IPS-NIHi7 (cell line): ENCODE results near the gene TRIM65.
"Not testable (repeated sequence)": the region's sequence is repeated elsewhere in the genome, so short reads cannot be mapped to it uniquely, and the experiment has no call there.

Experiments
- DNase-seq: peaks from one replicate; pipeline ENCODE4 v3.0.0; 2012; ENCODE audit warnings: mixed read lengths; ENCODE audit errors: extremely low spot score

Gene TRIM65

GRCh38 chr17:75897160-75898019, 639 bp upstream of the TRIM65 start:
- DNase-seq = peak; percentile 47

- DNase-seq = peak; percentile 64
Measured at GRCh38 chr17:75895370-75896155, 1.2 kb downstream of the TRIM65 start.

- DNase-seq = no peak
Measured at GRCh38 chr17:75894049-75894733, 2.6 kb downstream of the TRIM65 start.

- no peak for DNase-seq
Measured at GRCh38 chr17:75893305-75894048, 3.3 kb downstream of the TRIM65 start.

GRCh38 chr17:75892556-75893224, 4.1 kb downstream of the TRIM65 start:
- no peak for DNase-seq

- DNase-seq = no peak
Measured at GRCh38 chr17:75891605-75892555, 4.9 kb downstream of the TRIM65 start.

- no peak for DNase-seq
Measured at GRCh38 chr17:75891022-75891604, 5.6 kb downstream of the TRIM65 start.

GRCh38 chr17:75889454-75889853, 7.3 kb downstream of the TRIM65 start:
- DNase-seq = no peak

GRCh38 chr17:75888484-75888883, 8.3 kb downstream of the TRIM65 start:
- DNase-seq = no peak

- DNase-seq = not testable (repeated sequence)
Measured at GRCh38 chr17:75885860-75886259, 10.9 kb downstream of the TRIM65 start.

- DNase-seq = no peak
Measured at GRCh38 chr17:75885431-75885830, 11.3 kb downstream of the TRIM65 start.

- no peak for DNase-seq
Measured at GRCh38 chr17:75881678-75882454, 14.9 kb downstream of the TRIM65 start.

GRCh38 chr17:75880266-75880665, 16.5 kb downstream of the TRIM65 start:
- DNase-seq = no peak

- no peak for DNase-seq
Measured at GRCh38 chr17:75878174-75878998, 18.4 kb downstream of the TRIM65 start, which contains the start of gene TRIM47. TSS of gene TRIM47 (minus strand) at chr17:75878581. CDS start at chr17:75878548, 33 bp downstream.

- peak; percentile 77 for DNase-seq
Measured at GRCh38 chr17:75877752-75878173, 19.0 kb downstream of the TRIM65 start.

- no peak for DNase-seq
Measured at GRCh38 chr17:75876938-75877751, 19.6 kb downstream of the TRIM65 start.
